HAP-1 (cell line): ENCODE data around the gene IRX2.
A peak's percentile ranks its signal among the peaks of the same experiment; 100 is the strongest.

ENCODE experiments used
- DNase-seq, 2 experiments: peaks; one replicate each; pipeline ENCODE4 v3.0.0-alpha.2; 2016 to 2020; ENCODE audit warnings: low spot score in 2 of 2
- H3K27me3 ChIP-seq: fragments of 250-450 bp; sonication (Bioruptor Pico); 2 replicates; pipeline ENCODE4 v1.5.1; 2020; ENCODE audit warnings: low read depth, mild to moderate bottlenecking, moderate library complexity
- H3K36me3 ChIP-seq: fragments of 250-450 bp; sonication (Bioruptor Pico); replicated peaks from 2 replicates; pipeline ENCODE4 v1.5.1; 2020; ENCODE audit warnings: mild to moderate bottlenecking
- H3K4me1 ChIP-seq: fragments of 250-450 bp; sonication (Bioruptor Pico); 2 replicates; pipeline ENCODE4 v1.5.1; 2020; ENCODE audit warnings: mild to moderate bottlenecking
- H3K4me3 ChIP-seq: fragments of 250-450 bp; sonication (Bioruptor Pico); 2 replicates; pipeline ENCODE4 v1.5.1; 2020; ENCODE audit warnings: mild to moderate bottlenecking, moderate library complexity
- H3K9me3 ChIP-seq: fragments of 250-450 bp; sonication (Bioruptor Pico); 2 replicates; pipeline ENCODE4 v1.5.1; 2020; ENCODE audit warnings: mild to moderate bottlenecking, moderate library complexity
- in situ Hi-C: fragments of 300-500 bp; cut with MboI; formaldehyde crosslinking; loops from 3 replicates; pipeline ENCODE4 v1.14.3; 2020; ENCODE audit warnings: low sequenced_read_pairs, inconsistent platforms, mixed read lengths

Gene IRX2

DNA sequence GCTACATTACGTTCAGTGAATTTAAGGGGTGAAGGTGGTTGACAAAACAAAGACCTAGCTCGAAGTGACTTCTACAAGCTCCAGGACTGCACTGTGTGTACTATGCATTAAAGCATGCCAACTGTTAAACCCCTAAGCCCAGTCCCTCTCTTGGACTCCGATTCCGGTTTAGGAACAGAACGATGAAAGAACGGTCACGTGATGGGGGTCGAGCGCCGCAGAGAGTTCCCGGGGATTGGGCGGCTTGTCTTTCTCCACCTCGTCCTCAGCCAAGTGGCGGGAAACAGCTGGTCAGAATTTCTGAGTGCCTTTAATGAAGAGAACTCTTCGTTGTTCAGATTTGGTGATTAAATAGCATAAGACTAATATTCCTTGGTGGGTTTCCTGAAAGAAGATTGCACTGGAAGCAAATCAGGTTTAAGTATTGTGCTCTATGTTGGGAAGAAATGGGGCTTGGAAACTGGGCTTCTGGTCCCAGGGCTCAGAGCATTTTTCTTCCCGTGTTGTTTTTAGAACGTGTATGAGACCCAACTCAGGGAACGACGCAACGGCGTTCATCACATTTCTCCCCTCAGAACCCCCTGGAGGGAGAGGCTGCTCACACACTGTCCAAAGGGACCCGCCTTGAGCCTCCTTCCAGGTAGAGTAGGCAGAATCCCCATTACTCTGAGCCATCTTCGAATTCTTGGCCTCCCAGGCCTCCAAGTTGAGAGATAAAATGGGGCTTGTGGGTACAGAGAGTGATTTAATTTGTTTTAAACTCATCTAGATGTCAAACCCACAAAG is 25.3 kb downstream of the IRX2 start:
- Histone ChIP-seq H3K9me3 (no peaks in the 10 kb centered on the region), H3K4me1 (no peaks in the 10 kb centered on the region), H3K27me3 (no peaks in the 10 kb centered on the region), H3K36me3 (no peaks in the 10 kb centered on the region), H3K4me3 (no peak overlapping the region)
- DNase-seq: no peak
- in situ Hi-C loops: no loop called here

DNA sequence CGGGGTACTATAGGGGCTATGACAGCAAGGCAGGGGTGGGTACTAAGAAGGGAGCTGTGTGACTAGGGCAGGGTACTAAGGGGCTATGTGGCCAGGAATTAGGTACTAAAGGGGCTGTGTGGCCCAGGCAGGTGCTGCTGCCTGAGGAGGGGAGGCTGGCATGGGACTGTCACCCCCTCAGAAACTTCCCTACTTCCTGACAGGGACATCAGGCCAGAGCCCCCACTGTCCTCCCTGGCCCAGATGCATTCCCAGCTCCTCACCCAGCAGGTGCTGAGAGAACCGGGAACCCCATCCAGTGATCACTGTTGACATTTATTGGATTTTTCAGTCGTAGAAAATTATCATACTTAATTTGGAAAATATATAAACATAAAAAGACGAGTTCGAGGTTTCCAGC is 26.6 kb downstream of the IRX2 start:
- Histone ChIP-seq H3K9me3 (no peaks in the 10 kb centered on the region), H3K27me3 (no peaks in the 10 kb centered on the region), H3K4me1 (no peaks in the 10 kb centered on the region), H3K4me3 (no peak overlapping the region), H3K36me3 (no peaks in the 10 kb centered on the region)
- no peak for DNase-seq
- in situ Hi-C loops: no loop called here

DNA sequence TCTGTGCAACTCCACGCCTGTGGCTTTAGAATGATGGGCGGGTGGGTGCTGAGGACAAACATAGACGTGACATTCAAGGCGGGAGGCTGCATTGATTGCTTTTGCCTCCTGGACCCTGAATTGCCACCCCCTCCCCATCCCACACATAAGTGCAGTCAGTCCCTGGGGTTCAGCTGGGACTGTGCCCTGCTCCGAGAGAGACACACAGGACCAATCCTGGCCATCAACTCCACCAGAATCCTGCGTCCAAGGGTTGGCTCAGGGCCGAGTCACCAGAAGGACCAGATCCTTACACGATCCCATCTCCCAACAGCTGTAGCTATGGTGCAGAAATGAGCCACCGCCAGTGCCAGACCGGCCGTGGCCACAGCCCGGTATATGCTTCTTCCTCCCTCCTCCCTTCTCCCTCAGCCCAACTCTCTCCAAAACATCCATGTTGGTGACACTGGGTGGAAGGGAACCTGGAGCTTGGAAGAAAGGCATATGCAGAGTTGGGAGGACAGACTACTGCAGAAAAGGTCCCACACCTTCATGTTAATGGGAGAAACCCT is 27.4 kb downstream of the IRX2 start:
- Histone ChIP-seq H3K27me3 (no peaks in the 10 kb centered on the region), H3K4me3 (no peak overlapping the region), H3K36me3 (no peaks in the 10 kb centered on the region), H3K4me1 (no peaks in the 10 kb centered on the region), H3K9me3 (no peaks in the 10 kb centered on the region)
- no peak for DNase-seq
- in situ Hi-C loops: no loop called here

DNA sequence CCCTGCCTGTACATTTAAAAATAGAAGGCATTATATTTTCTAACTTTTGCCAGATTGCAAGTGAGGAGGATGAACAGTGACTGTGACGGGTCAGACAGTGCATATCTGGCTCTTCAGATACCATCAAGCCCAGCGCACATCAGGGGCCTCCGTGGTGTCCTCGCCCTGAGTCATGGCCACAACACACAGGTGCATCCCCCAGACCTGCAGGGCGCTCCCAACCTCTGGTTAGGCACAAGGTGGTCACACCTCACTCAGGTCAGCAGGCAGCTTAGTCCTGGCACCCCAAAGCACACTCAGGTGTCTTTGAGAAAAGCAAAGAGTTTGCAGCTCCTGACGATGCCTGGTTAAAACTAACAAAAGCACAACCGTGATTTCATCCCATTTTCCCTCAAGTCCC is 28.6 kb downstream of the IRX2 start:
- H3K36me3 ChIP-seq: no peaks in the 10 kb centered on the region
- DNase-seq: no peak
- no peaks in the 10 kb centered on the region for H3K4me1 ChIP-seq
- H3K4me3 ChIP-seq: no peak overlapping the region
- no peaks in the 10 kb centered on the region for H3K27me3 ChIP-seq
- in situ Hi-C loops: no loop called here
- no peaks in the 10 kb centered on the region for H3K9me3 ChIP-seq

DNA sequence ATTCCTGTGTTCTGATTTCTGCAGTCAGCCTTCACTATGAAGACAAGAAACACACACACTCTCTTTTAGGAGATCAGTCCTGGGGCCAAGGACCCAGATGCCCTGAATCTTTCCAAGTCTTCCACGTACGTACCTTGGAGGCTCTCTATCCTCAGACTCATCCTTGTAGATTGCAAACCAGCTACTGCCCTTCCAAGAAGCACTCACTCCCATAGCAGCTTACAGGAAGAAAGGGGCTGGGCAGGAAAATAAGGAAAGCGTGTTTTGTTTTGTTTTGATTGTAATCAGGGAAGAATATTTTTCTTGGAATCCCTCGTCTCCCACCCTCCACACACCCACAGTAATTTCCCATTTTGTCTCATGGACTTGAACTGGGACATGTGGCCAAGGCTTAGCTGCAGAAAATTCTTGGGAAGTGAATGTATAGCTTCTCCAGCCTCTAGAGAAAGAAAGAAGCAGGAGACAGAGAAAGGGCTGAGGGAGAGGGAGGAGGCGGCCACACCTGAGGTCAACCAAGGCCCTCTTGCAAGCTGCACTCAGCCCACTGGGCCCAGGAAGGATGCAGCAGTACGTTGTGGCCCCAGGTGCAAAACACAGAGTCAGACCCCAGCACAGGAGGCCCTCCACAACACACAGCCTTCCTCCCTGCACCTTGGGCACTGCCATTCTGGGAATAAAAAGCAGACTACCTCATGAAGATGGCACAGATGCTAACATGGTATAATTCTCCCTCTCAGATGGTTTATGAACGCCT is 29.9 kb downstream of the IRX2 start:
- Histone ChIP-seq H3K4me1 (no peaks in the 10 kb centered on the region), H3K27me3 (no peaks in the 10 kb centered on the region), H3K9me3 (no peaks in the 10 kb centered on the region), H3K36me3 (no peaks in the 10 kb centered on the region), H3K4me3 (no peak overlapping the region)
- in situ Hi-C loops: no loop called here
- DNase-seq: no peak

DNA sequence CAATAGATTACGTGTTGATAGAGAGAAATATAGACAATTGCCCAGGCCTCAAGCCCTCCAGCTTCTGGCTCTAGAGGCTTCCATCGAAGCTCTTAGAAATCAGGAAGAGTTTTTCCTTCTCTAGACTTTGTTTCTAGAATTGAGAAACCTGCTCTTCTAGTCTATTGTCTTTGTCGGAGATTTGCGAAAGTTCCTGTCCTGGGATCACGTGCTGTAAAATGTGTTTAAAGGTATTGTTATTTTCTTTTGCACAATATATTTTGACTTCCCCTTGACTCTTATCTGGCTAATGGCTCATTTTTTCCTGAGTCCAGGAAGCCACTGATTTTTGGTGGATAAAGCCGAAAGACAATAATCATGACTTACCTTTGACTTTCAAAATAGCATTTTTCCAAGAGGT is 32.1 kb downstream of the IRX2 start:
- DNase-seq: no peak
- Histone ChIP-seq H3K36me3 (no peaks in the 10 kb centered on the region), H3K4me1 (no peaks in the 10 kb centered on the region), H3K27me3 (no peaks in the 10 kb centered on the region), H3K9me3 (no peaks in the 10 kb centered on the region), H3K4me3 (no peak overlapping the region)
- in situ Hi-C loops: no loop called here

DNA sequence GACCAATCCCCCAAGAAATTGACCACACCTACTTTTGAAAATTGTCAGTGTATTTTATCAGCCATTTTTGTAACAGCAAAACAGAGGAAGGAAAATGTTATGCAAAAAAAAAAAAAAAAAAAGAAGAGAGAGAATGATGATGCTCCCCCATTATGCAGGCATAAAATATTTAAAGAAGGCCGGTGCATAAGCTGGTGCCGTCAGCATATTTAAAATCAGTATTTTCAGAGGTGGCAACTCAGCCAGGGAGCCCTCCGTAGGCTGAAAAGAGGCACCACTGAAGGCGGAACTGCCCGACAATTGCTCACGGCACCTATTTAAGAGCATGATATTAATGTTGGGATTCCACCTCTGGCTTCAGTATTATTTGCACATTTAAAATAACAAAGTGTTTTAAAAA is 33.4 kb downstream of the IRX2 start:
- no peak for DNase-seq
- H3K36me3 ChIP-seq: no peaks in the 10 kb centered on the region
- in situ Hi-C loops: no loop called here
- no peaks in the 10 kb centered on the region for H3K4me1 ChIP-seq
- no peak overlapping the region for H3K4me3 ChIP-seq
- H3K27me3 ChIP-seq: no peaks in the 10 kb centered on the region
- H3K9me3 ChIP-seq: no peaks in the 10 kb centered on the region

DNA sequence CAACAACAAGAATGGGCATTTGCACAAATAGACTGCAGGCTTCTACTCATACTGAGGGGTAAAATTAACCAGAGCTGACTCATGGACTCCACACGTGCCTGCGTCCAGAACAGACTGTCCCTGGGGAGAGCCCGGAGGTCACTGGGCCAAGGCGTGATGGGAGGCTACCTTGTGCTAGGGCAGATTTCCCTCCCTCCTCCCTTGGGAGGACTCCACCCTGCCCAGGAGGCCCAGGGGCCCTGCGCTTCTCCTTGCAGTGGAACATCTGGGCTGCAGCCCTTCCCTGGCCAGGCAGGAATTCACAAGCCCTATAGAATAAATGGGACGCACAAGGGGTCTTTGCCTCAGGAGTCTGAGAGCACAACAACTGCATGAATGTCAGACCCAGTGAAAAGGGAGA is 35.6 kb downstream of the IRX2 start:
- Histone ChIP-seq H3K9me3 (no peaks in the 10 kb centered on the region), H3K4me3 (no peak overlapping the region), H3K27me3 (no peaks in the 10 kb centered on the region), H3K36me3 (no peaks in the 10 kb centered on the region), H3K4me1 (no peaks in the 10 kb centered on the region)
- in situ Hi-C loops: no loop called here
- DNase-seq: no peak

DNA sequence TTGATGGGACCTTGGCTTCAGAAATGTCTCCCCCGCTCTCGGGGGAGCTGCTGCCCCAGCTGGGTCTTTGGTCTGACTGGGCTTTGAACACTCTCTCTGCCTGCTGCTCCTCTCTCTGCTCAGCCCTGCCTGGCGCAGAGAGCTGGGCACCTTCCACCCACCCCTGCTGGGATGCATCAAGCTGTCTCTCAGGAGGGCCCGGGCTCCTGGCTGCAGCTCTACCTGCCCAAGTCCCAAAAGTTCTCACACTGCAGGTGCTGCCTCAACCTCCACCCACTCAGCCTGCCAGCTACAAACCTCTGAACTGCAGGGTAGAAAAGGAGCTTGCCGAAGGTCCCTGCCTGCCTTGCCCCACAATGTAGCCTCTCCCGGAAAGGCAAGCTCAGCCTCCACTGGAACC is 36.7 kb downstream of the IRX2 start:
- Histone ChIP-seq H3K4me3 (no peak overlapping the region), H3K4me1 (no peaks in the 10 kb centered on the region), H3K27me3 (no peaks in the 10 kb centered on the region), H3K36me3 (no peaks in the 10 kb centered on the region), H3K9me3 (no peaks in the 10 kb centered on the region)
- no peak for DNase-seq
- in situ Hi-C loops: no loop called here

DNA sequence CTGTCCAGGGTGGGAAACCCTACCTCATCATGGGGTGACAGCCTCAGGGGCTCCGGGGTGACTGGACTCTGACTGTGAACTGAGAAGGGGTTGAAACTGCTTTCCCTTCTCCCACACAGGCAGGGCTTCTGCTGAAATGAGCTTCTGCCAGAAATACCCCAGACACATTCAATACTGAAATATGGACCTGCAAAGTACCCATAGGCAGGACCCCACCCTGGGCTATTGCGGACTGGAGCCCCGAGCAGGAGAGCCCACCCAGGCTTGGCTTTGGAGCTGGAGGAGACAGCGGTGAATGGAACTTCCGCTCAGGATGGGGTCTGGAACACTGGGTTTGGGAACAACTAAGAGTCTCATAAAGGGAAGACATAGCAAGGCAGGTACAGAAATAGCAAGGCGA is 37.5 kb downstream of the IRX2 start:
- no peaks in the 10 kb centered on the region for H3K36me3 ChIP-seq
- no peak for DNase-seq
- no peaks in the 10 kb centered on the region for H3K4me1 ChIP-seq
- H3K9me3 ChIP-seq: no peaks in the 10 kb centered on the region
- in situ Hi-C loops: no loop called here
- H3K4me3 ChIP-seq: no peak overlapping the region
- no peaks in the 10 kb centered on the region for H3K27me3 ChIP-seq

DNA sequence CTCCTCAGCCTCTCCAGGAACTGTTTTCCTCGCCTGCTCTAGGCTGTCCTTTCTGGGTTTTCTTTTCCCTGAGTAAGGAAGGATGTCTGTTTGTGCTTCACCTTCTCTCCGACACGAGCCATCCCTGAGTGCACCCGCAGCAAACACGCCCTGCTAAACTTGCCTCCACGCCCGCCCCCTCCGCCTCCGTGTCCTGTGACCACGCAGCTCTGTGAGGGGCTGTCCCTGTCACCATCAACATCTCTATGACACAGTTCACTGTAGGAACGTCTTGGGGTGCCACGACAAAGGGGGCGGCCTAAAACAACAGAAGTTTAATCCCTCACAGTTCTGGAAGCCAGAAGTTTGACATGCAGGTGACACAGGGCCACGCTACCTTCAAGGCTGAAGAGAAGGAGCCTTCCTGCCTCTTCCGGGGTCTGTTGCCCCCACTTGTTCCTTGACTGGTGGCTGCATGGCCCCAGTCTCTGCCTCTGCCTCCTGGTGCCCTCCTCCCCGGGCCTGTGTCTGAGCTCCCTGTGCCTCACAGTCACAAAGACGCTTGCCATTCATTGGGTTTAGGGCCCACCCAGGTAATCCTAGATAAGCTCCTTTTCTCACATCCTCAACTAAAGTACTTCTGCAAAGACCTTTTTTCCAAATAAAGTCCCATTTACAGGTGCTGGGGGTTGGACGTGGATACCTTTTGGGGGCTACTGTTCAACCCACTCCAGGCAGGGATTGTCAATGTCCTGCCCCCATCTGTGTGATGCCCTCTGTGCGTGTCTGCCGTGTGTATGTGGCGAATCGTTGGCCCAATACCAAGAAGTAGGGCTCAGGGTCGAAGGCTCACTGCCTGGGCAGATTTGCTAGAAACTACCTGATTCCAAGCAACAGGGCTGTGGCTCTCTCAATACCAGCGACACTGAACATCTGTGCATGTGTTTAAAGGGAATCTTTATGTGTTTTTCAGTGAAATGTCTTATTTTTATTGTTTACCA is 39.7 kb downstream of the IRX2 start:
- Histone ChIP-seq H3K9me3 (no peaks in the 10 kb centered on the region), H3K36me3 (no peaks in the 10 kb centered on the region), H3K4me3 (no peak overlapping the region), H3K27me3 (no peaks in the 10 kb centered on the region), H3K4me1 (no peaks in the 10 kb centered on the region)
- no peak for DNase-seq
- in situ Hi-C loops: no loop called here

DNA sequence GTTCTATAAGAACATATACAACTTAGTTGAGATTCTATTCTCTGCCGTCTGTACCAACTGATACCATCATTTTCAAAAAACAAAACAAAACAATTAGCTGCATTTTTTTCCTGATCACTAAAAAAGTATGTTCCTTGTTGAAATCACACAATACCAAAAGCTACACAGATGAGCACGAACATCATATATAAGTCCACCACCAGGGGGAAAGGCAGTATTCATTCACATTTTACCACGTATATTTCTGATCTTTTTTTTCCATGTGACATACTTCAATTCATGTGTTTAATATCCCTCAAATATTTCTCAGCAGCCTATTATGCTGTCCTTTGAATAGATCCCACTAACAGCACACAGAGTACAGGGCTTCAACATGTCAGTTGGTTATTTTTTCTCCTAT is 40.6 kb downstream of the IRX2 start:
- no peaks in the 10 kb centered on the region for H3K4me1 ChIP-seq
- H3K27me3 ChIP-seq: no peaks in the 10 kb centered on the region
- H3K9me3 ChIP-seq: no peaks in the 10 kb centered on the region
- in situ Hi-C loops: no loop called here
- no peaks in the 10 kb centered on the region for H3K36me3 ChIP-seq
- peak in 1 of 2 experiments; percentile 3 for DNase-seq
- H3K4me3 ChIP-seq: no peak overlapping the region

DNA sequence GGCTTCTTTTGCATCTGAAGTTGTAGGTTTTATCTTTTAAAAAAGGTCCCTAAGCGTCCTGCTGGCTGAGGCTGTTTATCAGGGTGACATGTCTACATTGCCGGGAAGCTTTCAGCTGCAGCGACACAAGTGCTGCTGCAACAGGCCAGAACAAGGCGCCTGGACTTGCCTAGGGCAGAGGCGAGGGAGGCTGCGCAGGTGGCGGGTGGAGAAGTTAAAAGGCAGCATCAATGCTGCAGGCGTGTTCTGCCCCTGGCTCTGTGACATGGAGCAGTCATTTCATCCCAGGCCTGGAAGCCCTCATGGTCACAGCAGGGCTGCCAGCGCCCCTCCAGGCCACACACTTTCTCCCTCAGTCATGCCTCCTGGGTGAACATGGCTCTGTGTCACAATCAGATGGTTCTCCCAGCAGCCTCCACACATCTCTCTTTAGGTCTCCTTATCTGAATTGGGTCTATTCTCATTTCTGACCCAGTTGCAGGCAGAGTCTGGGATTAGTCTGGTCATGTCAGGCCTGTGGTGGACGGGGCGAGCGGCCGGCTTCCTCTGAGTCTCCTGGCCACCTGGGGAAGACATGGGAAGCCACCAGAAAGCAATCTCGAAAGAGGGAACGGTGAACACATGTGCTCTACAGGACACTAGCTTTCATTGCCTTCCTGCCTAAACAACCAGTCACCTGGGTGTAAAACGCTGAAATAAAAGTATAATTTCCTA is 41.3 kb downstream of the IRX2 start:
- Histone ChIP-seq H3K4me1 (no peaks in the 10 kb centered on the region), H3K36me3 (no peaks in the 10 kb centered on the region), H3K4me3 (no peak overlapping the region), H3K9me3 (no peaks in the 10 kb centered on the region), H3K27me3 (no peaks in the 10 kb centered on the region)
- in situ Hi-C loops: no loop called here
- no peak for DNase-seq
